ENCODE measurements around the gene IRF2BP1.
"Not testable (repeated sequence)": the region's sequence is repeated elsewhere in the genome, so short reads cannot be mapped to it uniquely, and the experiment has no call there.

Gene IRF2BP1

DNA sequence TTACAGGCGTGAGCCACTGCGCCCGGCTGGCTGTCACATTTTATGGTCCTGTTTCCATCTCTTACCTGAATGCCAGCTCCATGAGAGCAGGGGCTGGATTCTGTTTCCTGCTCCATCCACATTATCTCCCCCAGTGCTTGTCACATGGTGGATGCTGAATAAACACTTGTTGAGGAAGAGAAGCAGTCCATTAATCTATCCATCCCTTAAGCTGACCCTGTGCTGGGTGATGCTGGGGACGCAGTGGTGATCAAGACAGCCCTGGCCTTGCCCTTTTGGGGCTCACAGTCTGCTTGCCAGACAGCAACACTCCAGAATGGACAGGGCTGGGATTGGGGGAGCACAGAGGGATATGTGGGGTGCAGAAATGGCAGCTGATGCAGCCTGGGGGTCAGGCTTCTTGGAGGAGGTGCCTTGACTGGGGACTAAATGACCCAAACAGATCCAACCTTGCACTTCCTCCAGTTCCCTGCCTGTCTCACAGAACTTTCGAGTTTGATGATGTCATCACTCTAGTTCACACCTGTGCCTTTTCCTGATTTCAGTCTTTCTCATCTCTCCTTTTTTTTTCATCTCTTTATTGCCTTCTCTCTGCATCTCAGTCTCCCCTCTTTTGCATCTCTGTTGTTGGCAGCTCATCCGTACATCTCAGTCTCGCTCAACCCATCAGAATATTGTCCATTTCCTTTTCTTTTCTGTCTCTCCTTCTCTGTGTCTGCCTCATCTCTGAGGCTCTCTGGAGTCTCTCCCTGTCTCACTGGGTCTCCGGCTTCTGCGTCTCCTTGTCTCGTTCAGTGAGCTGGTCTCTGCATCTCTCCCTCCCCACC lies 4.6 kb downstream of the IRF2BP1 start:
- no peak for DNase-seq

DNA sequence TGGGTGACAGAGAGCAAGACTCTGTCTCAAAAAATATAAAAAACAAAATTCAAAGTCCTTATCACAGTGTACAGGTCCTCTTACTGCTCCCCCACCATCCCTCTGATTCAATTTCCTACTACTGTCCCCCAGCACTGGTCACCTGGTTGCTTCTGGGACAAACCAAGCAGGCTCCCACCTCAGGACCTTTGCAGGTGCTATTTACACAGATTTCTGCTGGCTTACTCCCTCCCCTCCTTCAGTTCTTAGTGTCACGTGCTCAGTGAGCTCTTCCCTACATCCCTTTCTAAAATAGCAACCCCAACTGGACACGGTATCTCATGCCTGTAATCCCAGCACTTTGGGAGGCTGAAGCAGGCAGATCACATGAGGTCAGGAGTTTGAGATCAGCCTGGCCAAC lies 6.0 kb downstream of the IRF2BP1 start:
- no peak for DNase-seq

DNA sequence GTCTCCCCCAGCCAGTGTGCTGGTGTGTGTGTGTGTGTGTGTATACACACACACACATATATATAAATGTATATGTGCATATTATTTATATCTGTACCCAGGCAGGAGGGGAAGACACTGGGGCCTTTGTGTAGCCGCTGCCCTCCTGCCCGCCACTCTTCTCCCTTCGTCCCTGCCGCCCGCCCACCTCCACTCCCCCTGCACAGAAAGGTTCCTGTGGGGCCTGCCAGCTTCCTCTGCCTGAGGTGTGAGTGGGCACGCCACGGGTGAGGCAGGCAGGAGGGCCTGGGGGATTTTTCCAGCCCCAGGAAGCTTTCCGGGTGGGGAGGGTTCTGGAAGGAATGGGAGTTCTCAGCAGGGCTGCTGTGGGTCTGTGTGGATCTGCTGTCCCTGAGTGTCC lies 6.9 kb downstream of the IRF2BP1 start:
- no peak for DNase-seq

DNA sequence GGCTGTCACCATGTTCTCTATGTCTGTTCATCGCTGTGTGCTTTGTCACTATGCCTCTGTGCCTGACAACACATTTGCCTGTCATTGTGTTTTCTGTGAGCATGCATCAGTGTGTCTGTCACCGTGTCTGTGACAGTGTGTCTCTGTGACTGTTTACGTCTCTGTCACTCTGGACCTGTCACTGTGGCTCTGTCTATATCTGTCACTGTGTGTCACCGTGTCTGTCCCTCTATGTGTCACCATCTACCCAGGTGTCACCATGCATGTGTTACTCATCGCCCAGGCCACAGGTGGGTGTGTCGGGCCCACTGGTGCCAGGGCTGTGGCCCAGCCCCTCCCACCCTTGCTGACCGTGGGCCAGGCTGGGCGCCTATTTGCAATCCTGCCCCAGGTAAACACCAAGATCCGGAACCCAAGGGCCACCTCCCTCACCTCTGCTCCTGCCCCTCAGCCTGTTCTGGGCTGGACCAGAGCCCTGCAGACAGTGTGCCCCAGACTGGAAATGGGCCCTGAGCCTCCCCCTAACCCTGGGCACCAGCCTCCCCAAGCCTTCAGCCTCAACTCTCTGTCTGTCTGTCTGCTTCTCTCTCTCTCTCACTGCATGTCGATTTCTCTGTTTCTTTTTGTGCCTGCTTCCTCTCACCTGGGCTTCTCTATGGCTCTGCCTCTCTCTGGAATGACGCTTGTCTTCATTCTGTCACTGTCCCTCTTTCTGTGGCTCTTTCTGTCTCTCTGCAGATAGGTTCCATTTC lies 7.7 kb downstream of the IRF2BP1 start:
- DNase-seq = no peak

DNA sequence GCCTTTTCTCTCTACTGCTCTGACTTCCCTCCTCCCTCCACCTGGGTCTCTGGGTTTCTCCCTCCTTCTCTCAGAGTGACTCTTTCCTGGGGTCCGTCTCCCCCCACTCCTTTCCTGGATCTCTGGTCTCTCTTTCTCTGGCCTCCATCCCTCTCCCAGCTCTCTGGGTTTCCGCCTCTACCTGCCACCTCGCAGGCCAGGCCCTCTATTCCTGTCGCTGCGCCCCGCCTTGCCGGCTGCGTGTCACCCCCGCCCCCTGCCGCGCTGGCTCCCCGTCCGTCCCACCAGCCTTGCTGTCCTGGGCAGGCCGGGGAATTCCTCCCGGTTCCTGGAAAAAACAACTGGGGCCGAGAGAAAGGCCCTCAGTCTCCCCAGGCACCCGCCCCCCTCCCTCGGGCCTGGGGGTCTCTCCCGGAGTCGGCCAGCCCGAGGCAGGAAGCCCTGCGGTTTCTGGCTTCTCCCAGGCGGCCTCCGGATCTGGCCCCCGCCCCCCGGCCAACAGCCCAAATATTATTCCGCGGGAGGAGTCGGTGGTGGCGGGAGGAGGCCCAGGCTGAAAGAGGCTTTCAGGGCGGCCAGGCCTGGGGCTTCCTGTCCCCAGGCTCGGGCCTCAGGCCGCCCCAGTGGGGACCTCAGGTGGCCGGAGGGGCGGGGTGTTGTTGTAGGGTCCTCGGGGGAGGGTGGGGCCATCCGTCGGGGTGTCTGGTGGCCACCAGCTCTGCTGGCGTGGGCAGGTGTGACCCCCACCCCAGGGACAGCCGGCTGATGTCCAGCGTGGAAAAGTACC lies 9.3 kb downstream of the IRF2BP1 start:
- no peak for DNase-seq

DNA sequence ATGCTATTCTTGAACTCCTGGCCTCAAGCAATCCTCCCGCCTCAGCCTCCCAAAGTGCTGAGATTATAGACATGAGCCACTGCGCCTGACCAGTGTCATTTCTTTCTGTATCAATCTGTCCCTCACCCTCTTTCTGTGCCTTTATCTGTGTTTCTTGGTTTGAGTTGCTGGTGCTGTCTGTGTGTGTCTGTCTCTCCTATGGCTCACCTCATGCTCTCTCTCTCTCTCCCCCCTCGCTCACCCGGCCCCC lies 9.9 kb downstream of the IRF2BP1 start:
- no peak for DNase-seq

DNA sequence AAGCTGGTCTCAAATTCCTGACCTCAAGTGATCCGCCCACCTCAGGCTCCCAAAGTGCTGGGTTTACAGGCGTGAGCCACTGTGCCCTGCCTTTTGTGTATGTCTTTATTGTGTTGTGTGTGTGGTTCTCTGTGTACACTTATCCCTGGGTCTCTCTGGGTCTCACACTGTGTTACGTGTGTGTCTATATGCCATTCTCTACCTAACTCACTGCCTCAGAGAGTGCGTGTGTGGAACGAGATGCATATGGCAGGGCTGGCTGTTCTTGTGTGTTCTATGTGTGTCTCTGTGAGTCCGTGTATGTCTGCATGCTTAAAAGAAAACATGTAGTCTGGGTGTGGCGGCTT lies 11.3 kb downstream of the IRF2BP1 start:
- no peak for DNase-seq

DNA sequence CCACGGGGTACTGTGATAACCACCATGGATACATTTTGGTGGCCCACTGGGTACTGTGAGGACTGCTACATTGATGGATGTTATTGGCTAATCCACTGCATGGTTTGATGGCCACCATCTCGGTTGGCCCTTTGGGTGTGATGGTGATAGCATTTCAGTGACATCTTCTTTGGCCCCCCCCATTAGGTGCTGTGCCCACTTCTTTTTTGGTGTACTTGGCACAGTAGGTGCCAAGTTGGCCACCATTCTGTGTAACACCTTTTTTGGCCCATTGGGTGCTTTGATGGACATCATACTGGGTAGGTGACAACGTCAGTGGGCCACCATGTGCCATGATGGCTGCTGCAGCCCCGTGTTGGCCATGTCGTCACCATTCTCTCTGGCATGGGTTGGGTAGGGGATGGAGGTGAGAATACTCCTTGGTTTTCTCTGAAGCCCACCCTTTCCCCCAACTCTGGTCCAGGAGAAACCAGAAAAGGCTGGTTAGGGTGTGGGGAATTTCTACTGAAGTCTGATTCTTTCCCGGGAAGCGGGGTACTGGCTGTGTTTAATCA lies 12.6 kb downstream of the IRF2BP1 start:
- DNase-seq = no peak

DNA sequence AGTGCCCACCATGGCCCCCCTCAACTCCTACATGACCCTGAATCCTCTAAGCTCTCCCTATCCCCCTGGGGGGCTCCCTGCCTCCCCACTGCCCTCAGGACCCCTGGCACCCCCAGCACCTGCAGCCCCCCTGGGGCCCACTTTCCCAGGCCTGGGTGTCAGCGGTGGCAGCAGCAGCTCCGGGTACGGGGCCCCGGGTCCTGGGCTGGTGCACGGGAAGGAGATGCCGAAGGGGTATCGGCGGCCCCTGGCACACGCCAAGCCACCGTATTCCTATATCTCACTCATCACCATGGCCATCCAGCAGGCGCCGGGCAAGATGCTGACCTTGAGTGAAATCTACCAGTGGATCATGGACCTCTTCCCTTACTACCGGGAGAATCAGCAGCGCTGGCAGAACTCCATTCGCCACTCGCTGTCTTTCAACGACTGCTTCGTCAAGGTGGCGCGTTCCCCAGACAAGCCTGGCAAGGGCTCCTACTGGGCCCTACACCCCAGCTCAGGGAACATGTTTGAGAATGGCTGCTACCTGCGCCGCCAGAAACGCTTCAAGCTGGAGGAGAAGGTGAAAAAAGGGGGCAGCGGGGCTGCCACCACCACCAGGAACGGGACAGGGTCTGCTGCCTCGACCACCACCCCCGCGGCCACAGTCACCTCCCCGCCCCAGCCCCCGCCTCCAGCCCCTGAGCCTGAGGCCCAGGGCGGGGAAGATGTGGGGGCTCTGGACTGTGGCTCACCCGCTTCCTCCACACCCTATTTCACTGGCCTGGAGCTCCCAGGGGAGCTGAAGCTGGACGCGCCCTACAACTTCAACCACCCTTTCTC lies 13.6 kb downstream of the IRF2BP1 start:
- DNase-seq = no peak

DNA sequence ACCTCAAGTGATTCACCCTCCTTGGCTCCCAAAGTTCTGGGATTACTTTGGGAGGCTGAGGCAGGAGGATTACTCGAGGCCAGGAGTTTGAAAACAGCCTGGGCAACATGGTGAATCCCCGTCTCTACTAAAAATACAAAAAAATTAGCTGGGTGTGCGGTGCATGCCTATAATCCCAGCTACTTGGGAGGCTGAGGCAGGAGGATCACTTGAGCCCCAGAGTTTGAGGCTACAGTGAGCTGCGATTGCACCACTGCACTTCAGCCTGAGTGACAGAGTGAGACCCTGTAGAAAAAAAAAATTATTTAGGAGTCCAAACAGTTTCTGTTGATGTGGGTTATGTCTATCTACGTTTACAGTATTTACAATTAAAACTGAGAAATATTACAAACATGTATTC lies 15.1 kb downstream of the IRF2BP1 start:
- DNase-seq = no peak

DNA sequence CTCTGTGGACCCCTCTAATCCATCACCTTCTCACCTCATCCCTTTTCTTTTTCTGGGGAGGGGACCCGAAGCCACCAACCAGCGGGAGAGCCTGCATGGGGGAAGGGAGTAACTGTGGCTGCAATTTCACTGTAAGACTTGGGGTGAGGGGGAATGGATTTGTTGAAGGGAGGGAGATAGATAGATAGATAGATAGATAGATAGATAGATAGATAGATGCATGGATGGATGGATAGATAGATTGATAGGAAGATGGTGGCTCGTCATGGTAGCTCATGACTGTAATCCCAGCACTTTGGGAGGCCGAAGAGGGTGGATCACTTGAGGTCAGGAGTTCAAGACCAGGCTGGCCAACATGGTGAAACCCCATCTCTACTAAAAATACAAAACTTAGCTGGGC lies 18.7 kb downstream of the IRF2BP1 start:
- DNase-seq = not testable (repeated sequence)

DNA sequence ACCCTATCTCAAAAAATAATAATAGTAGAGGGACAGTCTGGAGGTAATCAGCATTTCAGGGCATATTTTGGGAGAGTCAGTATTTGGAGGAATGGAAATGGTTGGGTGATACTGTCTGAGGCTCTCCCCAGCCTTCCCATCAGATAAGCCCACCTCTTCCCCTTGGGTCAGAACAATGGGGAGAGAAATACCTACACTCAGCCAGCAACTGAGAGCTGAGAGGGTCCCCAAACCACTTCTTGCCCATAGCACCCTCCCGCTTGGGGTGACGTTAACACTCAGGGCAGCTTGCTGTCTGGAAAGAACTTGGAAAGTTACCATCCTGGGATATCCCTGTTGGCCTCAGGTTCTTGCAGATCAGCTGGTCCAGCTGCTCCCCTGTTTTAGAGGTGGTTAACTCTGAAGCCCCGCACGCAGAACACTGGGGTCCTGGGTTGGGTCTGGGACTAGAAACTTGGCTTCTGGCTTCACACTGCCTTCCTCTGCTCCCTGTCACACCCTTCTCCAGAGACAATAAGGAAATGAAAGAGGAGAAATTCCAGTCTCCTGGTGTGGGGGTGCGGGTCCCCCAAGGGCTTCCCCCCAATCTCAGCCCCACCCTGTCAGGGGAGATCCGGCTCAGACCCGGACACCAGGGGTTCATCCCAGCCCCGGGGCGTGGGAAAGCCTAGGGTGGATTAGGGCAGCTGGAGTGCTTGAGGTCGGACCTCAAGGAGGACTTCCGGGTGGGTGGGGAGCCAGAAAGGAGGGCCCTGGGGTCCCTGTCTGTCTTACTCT lies 19.4 kb downstream of the IRF2BP1 start:
- no peak for DNase-seq

DNA sequence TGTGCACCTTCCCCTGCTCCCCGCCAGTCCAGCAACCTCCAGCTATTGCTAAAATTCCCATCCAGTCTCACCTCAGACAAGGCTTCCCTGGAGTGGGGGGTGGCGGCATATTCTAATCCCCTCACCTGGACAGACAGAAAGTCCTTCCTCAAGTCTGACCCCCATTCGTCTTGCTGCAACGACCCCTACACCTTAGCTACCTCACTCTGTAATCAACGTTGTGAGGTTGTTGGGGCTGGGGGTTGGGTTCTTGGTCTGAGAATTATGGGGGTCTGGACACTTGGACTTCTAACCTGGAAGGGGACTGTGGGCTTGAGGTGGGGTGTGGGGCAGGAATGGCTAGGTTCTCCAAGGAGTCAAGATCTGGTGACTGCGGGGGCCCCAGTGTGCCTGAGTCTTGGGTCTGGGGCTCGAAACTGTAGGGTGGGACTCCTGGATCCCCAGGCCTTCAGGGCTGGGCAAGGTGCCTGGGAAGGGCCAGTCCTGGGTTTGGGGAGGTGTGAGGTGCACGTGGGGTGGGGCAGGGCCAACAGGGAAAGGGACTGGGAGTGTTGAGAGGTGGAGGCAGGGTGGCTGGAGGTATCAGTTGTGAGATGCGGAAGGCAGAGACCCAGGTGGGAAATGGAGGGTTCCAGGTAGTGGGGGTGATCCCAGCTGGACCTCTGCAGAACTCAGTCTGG lies 20.5 kb downstream of the IRF2BP1 start:
- no peak for DNase-seq

DNA sequence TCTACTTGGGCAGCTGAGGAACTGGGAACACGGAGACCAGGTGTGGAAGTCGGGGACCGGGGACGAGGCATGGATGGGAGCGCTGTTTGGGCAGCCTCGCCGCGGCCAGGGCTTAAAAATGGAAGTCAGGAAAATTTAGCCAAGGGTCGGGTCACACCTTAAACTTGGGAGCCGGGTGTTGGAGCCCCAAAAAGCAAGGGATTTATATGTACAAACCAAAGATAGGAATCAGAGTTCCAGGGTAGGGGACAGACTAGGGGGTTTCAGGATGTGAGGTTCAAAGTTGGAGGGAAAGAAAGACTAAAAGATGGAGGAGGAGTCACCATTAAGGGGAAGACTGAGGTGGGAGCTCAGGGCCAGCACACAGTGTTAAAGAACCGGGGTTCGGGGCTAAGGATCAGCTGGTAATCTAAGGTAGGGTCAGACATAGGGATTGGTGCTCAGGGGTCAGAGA lies 21.3 kb downstream of the IRF2BP1 start:
- no peak for DNase-seq

DNA sequence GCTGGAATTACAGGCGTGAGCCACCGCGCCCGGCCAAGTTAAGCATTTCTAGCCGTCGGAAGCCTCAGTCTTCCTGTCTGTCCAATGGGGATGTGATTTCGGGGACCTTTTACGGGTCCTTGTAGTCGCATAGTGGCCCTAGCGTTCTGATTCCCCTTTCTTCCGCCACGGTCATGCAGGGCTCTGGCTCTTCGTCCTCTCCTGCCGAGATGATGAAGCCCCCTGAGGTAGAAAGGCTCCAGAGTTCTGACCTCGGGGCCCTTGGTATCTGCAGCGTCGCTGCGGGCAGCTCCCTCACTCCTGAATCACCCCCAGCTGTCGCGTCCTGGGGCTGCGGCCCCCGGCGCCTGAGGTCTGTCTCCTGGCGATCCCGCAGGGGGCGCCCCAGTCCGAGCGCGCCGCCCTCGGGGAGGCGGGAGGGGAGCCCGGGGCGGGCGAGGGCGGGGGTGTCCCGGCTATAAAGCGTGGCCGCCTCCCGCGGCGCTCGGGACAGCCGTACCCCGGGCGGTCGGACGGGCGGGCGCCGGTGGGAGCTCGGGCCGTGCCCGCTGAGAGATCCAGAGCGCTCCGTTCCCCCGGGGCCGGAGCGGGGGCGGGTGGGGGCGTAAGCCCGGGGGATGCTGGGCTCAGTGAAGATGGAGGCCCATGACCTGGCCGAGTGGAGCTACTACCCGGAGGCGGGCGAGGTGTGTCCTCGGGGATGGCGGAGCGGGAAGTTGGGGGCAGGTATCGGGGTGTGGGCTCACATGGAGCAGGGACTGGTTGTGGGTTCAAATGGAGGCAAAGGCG lies 21.9 kb downstream of the IRF2BP1 start, which contains the start of gene FOXA3:
TSS of gene FOXA3 (plus strand) at position 487 of the 789 bp plus-strand sequence. CDS start at position 618, 131 bp downstream.
- DNase-seq = no peak

DNA sequence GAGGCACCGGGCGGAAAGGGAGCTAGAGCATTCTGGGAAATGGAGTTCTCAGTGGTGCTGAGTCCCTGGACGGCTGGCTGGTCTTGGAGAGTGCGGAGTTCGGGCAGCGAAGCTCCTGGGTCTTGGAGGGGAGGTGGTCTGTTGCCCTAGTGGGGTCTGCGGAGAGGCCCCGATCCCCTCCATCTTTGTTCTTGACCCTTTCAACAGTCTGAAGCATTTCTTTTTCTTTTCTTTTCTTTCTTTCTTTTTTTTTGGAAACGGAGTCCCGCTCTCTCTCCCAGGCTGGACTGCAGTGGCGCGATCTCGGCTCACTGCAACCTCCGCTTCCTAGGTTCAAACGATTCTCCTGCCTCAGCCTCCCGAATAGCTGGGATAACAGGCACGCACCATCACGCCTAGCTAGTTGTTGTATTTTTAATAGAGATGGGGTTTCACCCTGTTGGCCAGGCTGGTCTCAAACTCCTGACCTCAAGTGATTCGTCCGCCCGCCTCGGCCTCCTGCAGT lies 22.6 kb downstream of the IRF2BP1 start:
- no peak for DNase-seq

DNA sequence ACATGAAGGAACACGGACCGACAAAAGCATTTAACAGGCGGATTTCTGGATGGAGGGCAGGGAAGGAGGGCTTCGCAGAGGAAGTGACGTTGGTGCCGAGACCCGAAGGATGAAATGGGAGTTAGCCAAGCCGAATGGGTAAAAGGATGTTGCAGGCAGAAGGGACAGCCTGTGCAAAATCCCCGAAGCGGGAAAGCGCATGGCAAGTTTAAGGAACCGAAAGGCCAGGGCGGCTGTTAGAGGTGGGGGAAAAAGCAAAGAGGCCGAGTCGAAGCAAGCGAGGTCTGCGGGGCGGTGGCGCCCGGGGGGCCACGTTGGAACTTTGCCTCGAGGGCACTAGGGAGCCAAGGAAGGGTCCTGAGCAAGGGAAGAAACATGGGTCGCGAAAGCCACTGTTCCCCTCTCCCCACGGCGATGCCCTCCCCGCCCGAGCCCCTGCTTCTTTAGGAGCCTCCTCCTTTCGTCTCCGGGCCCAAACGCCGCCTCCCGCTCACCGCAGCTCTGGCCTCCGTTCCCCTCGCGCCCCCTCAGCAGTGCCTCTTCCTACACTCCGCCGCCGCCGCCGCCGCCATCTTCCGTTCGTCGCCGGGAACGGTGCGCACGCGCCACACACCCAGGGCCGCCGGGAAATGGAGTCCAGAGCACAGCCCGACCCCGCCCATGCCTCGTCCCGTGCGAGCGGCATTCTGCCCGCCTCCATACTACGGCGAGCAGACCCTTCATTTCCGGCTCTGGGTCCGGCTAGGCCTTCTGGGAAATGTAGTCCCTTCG lies 23.2 kb downstream of the IRF2BP1 start, which contains the start of gene SYMPK:
TSS of gene SYMPK (minus strand) at position 584 of the 771 bp plus-strand sequence. CDS start 8,652 bp downstream, outside the sequence.
- peak; percentile 92 to 98 for DNase-seq

DNA sequence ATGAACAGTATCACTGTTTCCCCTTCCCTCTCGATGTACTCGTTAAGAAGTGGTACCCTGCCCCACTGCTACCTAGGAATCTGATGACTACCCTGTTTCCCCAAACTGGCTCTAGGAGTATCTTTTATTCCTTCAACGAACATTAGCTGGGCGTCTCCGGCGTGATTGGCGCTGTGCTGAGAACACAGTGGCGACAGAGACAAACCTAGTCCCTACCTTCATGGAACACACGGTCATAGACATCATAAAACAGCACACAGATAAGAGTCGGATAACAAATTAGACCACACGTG lies 23.7 kb downstream of the IRF2BP1 start:
- DNase-seq = no peak

All from NCI-H187 (cell line).